Measurements from ENCODE around the gene APOL4.
"Not testable (repeated sequence)": the region's sequence is repeated elsewhere in the genome, so short reads cannot be mapped to it uniquely, and the experiment has no call there.

- TF ChIP-seq, protein P1, sequence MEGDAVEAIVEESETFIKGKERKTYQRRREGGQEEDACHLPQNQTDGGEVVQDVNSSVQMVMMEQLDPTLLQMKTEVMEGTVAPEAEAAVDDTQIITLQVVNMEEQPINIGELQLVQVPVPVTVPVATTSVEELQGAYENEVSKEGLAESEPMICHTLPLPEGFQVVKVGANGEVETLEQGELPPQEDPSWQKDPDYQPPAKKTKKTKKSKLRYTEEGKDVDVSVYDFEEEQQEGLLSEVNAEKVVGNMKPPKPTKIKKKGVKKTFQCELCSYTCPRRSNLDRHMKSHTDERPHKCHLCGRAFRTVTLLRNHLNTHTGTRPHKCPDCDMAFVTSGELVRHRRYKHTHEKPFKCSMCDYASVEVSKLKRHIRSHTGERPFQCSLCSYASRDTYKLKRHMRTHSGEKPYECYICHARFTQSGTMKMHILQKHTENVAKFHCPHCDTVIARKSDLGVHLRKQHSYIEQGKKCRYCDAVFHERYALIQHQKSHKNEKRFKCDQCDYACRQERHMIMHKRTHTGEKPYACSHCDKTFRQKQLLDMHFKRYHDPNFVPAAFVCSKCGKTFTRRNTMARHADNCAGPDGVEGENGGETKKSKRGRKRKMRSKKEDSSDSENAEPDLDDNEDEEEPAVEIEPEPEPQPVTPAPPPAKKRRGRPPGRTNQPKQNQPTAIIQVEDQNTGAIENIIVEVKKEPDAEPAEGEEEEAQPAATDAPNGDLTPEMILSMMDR (conservative IDR thresholded peaks at IDR 0.05; ENCODE audit: low read depth, low read length): not testable (repeated sequence)
- not testable (repeated sequence) for TF ChIP-seq EZH2 (IDR thresholded peaks at IDR 0.05; ENCODE audit: borderline replicate concordance, low read depth, low read length, poor library complexity, severe bottlenecking)
These were observed 48.8 kb upstream of the APOL4 start for GRCh38 chr22:36250292-36250960.
